GM21515 (cell line): ENCODE results near the gene OSCP1.
"Not testable (repeated sequence)": the region's sequence is repeated elsewhere in the genome, so short reads cannot be mapped to it uniquely, and the experiment has no call there.

ENCODE experiments used
- ATAC-seq: cut with Tn5 transposase; IDR thresholded peaks from one replicate; pipeline ENCODE4 v1.9.1; 2021; ENCODE audit not compliant: unreplicated experiment

OSCP1 gene, protein sequence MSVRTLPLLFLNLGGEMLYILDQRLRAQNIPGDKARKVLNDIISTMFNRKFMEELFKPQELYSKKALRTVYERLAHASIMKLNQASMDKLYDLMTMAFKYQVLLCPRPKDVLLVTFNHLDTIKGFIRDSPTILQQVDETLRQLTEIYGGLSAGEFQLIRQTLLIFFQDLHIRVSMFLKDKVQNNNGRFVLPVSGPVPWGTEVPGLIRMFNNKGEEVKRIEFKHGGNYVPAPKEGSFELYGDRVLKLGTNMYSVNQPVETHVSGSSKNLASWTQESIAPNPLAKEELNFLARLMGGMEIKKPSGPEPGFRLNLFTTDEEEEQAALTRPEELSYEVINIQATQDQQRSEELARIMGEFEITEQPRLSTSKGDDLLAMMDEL

DNA sequence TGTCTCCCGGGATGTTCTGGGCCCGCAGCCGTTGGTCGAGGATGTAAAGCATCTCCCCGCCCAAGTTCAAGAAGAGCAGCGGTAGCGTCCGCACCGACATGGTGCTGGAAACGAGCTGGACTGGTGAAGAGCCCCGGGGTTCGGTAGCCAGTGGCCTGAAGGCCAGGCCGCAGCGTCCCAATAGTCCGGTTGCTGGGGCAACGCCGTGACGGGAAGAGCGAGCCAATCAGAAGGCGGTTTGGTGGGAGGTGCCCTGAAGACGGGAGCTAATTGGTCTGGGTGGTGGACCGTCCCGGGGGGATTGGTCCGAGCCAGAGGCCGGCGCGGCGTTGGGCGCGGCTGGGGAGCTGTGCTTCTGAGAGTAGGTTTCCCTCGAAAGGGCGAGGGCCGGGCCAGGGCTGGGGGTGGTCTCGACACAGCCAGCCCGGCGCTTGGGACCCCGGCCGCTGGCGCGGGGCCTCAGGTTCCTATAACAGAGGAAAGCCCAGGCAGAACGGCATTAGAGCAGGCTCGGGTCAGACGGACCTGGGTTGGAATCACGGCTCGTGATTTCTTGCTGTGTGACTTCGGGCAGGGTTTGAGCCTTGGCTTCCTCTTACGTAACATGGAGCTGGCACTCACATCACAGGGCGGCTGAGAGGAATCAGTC, at the start of gene OSCP1:
Gene OSCP1, minus strand, starts transcription at position 182 of the 649 bp plus-strand sequence. Its CDS starts 82 bp downstream, at position 100.
- ATAC-seq = peak; percentile 96

DNA sequence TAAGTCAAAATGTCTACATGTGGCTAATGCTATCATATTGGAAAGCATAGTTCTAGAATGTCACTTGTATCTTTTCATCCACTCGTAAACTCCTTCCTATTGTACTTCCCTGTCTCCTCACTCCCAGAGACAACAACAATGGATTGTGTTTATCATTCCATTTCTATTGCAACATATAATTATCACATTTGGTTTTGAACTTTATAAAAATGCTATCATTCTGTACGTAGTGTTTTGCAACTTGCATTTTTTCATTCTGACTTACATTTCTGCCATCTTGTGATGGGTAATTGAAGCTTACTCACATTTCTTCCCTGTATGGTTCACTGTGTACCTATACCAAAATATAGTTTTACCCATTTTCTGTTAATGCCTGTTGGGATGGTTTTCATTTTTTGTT, 47.0 kb upstream of the OSCP1 start:
- ATAC-seq = no peak

DNA sequence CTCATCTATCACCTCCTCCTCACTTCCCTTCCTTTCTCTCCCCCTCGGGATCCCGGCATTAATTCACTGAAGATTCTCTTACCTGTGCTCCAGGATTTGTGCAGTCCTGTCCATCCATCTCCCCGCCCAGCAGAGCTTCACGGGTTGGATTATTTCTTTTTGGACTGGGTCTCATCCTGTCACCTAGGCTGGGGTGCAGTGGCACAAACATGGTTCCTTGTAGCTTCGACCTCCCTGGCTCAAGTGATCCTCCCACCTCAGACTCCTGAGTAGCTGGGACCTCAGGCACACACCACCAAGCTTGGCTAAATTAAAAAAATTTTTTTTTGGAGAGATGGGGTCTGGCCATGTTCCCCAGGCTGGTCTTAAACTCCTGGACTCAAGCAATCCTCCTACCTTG, 44.7 kb upstream of the OSCP1 start:
- no peak for ATAC-seq

DNA sequence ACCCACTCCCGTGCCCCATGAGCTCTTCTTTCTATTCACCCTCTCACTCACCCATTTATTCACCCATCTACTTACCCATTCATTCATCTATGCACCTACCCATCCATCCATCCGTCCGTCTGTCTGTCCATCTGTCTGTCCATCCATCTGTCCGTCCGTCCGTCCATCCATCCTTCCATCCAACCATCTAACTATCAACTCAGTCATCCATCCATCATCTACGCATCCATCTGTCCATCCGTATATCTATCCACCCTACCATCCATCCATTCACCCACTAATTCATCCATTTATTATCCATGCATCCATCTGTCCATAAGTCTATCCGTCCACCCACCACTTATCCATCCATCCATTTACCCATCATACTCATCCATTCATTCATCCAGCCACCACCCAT, 43.3 kb upstream of the OSCP1 start:
- no peak for ATAC-seq

DNA sequence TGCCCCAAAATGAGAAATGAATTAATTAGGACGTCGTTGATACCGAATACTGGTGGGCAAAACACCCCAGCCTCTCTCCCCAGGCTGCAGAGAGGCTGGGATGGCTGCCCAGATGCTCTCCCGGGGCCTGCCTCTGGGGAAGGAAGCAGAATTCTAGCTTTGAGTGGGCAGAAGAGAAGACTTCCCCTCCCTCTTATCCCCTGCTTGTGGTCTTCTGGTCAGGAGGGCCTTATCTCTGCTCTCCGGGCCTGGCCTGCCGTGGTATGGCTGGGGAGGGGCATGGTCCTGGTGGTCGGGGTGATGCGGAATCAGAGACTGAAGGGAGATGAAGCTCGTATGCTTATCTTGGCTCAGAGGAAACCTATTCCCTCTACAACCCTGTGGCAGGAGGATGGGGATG, 42.2 kb upstream of the OSCP1 start:
- ATAC-seq = no peak

DNA sequence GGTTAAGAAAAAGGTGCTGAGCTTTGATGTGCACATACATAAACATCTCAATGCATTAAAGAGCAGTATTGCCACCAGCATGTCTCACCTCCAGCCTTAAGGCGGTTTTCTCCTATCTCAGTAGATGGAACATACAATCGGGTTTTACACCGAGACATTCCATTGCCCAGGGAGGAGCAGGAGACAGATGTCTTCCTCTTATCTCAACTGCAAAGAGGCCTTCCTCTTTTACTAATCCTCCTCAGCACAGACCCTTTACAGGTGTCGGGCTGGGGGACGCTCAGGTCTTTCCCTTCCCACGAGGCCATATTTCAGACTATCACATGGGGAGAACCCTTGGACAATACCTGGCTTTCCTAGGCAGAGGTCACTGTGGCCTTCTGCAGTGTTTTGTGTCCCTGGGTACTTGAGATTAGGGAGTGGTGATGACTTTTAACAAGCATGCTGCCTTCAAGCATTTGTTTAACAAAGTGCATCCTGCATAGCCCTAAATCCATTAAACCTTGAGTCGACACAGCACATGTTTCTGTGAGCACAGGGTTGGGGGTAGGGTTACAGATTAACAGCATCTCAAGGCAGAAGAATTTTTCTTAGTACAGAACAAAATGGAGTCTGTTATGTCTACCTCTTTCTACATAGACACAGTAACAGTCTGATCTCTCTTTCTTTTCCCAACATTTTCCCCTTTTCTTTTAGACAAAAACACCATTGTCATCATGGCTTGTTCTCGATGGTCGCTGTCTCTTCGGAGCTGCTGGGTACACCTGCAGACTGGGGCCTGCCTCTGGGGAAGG, 39.2 kb upstream of the OSCP1 start:
- not testable (repeated sequence) for ATAC-seq

DNA sequence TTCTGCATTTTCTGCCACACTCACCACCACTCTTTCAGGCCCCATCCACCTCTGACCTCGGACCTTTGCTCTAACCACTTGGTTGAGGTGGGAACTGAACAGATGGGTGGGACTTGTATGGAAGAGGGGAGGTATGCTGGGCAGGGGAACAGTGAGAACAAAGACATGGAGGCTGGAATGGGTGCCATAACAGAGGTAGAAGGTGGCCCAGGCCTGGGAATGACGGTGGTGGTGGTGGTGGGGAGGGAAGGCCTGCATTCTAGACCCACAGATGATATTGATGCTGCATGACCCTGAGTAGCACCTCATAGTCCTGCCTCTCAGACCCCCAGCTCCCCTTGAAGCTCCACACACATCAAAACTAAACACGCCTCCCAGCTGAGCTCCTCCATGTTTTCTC, 37.7 kb upstream of the OSCP1 start:
- no peak for ATAC-seq

DNA sequence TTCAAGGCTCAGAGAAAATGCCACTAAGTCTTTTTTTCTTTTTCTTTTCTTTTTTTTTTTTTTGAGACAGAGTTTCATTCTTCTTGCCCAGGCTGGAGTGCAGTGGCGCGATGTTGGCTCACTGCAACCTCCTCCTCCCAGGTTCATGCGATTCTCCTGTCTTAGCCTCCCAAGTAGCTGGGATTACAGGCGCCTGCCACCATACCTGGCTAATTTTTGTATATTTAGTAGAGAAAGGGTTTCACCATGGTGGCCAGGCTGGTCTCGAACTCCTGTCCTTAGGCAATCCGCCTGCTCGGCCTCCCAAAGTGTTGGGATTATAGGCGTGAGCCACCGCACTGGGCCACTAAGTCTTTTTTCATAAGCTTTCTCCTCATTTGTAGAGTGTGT, 37.1 kb upstream of the OSCP1 start:
- ATAC-seq = not testable (repeated sequence)

DNA sequence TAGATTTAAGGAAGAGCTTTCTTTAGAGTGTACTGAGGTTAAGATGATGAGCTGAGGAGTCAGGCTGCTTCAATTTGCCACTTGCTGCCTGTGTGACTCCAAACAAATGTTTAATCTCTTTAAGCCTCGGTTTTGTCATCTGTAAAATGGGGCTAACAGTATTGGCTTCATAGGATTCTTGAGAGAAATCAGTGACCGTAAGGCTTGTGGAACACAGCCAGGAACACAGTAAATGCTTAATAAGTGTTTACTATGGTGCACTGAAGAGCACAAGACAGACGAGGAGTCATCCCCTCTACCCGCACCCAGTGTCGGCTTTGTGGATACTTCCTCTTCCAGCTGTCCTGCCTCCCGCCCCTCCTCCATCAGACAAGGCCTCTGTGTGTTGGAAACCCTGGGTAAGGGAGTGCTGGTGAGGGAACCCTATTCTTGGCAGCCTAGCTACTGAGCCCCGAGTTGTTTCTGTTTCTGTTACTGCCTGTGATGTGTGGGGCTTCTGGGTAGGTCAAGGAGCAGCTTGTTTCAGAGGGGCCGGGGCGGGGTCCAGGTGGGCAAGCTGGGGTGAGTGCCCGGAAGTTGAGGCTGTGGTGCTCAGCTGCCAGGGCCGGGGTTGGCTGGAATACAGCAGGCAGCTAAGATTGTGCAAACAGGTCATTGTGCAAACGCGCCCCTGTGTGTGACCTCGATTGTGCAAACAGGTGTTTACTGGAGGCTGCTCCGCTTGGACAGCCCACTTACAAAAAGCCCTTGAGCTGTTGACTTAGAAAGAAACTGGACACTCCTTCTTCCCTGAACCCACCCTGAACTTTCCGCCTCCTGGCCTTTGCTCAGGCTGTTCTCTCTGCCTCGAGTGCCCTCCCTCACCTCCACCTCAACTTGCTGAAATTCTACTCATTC, 36.4 kb upstream of the OSCP1 start:
- no peak for ATAC-seq

DNA sequence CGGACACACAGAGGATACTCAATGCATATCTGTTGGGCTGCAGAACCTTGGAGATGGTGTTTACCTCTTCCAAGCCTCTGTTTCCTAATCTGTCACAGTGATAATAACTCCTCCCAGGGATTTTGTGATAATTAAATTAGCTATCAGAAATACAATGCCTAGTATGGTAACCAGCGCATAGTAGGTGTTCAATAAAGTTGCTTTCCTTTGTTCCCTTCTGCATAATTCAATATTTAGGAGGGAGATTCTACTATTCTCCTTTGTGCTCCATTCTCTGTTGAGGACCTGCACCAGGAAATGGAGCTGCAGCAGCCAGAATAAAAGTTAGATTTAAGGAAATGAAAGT, 35.8 kb upstream of the OSCP1 start:
- ATAC-seq = no peak

DNA sequence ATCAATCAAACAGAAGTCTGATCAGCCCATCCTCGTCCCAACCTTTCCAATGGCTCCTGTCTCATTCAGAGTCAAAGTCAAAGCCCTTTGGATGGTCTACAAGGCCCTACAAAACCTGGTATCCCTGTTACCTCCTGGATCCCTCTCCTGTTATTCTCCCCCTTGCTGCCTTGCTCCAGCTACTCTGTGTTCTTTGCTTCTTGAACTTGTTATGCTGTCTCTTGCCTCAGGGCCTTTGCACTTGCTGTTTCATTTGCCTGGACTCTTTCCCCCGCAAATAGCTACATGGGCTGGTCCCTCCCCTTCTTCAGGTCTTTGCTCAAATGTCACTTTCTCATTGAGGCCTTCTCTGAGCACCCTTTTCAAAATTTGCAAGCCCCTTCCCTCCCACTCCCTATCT, 33.8 kb upstream of the OSCP1 start:
- ATAC-seq = no peak

DNA sequence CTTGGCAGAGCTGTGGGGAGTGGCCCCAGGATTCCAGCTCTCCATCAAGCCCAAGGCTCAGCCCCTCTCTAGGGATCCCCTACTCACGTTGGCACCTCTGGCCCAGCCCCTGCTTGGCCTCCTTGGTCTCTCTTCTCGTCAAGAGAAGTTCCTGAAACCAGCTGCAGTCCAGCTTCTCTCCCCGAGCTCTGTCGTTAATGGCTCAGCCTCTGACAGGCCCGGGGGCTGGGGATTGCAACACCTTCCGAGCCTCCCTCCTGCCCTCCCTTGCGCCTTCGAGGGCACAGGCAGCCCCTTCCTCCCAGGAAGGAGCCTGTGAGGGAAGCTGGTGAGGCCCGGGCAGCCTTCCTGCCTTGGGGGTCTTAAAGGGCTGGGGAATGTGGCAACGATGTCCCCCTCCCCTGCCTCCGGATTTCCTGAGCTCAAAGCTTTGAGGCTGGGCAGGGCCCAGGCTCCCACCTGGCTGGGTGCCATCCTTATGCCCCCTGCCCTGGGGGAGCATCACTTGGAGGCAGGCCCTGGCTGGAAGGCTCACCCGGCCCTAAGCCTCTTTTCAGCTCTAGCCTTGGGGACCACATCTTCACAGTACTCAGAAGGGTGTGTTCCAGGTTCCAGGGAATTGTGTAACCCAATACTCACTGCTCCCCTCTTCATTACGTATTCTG, 32.6 kb upstream of the OSCP1 start, which contains the start of gene CSF3R:
Gene CSF3R, minus strand, starts transcription at position 190 of the 665 bp plus-strand sequence. CDS start 3,417 bp downstream, outside the sequence.
- ATAC-seq = no peak

DNA sequence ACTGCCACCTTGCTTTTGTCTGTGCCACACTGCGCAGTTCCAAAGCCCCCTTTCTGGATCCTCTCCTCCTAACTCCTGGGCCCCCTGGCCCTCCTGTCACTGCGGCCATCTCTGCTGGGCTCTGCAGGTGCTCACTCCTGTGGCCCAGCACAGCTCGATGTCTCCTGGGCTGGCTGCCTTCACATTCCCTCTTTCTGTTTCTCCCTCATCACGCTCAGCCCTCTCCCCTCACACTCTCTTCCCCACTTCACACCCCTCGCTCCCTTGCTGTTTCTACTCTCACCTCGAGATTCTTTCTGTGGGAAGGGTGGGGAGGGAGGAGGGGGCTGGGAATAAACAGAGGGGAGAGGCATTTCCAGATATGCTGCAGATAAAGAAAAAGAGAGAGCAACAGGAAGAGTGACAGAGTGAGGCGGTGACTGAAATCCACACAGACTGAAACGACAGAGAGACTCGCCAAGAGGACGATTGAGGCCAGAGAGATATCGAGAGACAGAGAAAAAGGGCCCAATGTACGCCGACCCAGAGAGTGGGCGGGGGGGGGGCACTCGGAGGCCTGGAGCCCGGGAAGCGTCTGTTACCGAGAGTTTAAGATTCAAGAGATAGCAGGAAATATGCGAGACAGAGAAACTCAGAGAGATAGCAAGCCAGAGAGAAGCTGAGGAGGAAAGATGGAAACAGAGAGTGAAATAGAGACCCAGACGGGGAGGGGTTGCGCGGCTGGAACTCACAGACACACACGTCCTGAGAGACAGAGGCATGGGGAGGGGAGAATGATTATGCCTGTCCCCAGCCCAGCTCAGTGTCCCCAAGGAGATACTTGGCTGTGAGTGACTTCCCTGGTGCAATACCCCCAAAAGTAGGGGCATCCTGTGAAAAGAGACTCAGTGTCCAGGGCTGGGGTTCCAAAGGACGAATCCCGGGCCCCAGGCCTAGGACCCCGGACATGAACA, 31.8 kb upstream of the OSCP1 start:
- ATAC-seq = no peak

DNA sequence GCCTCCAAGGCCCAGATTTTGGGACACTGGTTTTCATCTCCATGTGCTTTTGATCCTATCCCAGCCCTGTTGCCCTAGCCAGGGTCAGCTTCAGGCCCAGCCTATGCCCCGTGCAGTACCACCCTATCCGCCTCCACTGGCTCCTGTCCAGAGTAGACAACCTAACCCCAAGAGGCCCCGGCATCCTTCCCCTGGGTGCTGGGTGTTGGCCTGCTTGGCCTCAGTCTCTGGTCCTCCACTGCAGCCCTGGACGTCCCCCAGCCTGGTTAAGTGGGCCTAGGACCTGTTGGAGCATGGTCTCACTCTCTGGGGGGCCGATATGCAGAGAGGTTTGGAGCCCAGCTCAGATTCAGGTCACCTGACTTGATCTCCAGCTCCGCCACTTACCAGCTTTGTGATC, 30.8 kb upstream of the OSCP1 start:
- ATAC-seq = no peak

DNA sequence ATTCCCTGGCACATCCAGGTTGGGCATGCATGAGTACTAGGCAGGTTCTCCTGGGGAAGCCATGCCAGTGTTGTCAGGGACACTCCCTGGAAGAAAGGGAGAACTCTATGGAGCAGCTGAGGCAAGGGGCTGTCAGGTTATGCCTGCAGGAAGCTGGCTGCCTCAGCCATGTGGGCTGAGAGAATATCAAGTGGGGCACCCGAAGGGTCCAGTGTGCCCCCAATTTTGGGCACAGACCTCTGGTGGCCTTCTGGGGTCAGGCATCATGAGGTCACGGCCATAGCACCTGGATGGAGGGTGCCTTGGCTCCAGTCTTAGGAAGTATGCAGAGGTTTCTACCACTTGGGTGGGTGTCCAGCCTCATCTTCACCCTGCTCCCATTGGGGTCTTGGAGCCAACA, 29.9 kb upstream of the OSCP1 start:
- no peak for ATAC-seq

DNA sequence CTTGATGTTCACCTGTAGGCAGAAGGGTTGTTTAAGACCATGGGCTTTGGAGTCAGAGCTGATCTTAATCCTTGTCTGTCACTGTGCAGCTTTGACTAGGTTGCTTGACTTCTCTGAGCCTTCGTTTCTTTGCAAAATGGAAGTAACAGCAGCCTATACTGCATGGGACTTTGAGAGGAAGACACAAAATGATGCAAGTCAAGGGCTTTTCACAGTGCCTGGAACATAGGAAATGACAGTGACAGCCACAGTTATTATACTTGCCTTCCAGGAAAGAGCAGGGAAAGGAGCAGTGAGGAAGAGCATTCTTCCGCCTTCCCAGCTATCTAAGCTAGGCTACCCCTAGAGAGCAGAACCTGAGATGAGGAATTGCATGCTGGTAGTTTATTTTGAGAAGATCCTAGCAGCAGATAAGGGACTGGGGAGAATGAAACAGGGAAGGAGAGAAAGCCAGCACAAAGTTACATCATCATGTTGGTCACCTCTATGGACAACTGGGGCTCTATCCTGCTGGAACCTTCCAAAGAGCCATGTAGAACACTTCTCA, 29.3 kb upstream of the OSCP1 start:
- ATAC-seq = no peak

DNA sequence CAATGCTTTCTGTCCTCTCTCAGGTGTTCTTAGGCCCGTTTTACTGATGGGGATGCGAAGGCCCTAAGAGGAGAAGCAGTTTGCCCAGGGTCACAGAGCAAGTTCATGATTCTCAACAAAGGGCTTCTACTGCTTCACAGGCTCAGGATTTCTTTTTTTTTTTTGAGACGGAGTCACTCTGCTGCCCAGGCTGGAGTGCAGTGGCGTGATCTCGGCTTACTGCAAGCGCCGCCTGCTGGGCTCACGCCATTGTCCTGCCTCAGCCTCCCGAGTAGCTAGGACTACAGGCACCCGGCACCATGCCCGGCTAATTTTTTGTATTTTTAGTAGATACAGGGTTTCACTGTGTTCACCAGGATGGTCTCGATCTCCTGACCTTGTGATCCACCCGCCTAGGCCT, 27.4 kb upstream of the OSCP1 start:
- ATAC-seq = not testable (repeated sequence)

DNA sequence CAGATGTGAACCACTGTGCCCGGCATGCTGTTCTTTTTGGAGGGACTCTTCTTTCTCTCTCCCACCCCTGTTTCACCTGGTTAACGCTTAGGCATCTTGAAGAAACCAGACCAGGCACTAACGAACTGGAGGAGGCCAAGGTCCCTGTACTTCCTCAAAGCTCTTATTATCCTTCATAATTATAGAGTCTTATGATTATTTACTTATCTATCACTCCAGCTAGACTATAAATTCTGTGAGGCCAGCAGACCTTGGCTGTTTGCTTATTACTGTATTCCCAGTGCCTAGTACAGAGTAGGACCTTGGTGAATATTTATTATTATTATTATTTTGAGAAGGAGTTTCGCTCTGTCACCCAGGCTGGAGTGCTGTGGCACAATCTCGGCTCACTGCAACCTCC, 26.7 kb upstream of the OSCP1 start:
- ATAC-seq = no peak
